OCI-LY3 (cell line): ENCODE measurements around the gene PIP4K2B.

Experiments
- H2AFZ ChIP-seq: fragments of 200-600, 300-600 bp; shearing (Covaris generic); 2 replicates; pipeline ENCODE4 v1.6.0; 2014; ENCODE audit warnings: antibody characterized with exemption, low read depth, low read length
- H3K27ac ChIP-seq: fragments of 200-600, 300-600 bp; sonication (generic); 2 replicates; pipeline ENCODE4 v1.5.1; 2014; ENCODE audit warnings: mild to moderate bottlenecking, low read length, moderate library complexity, mixed read lengths
- H3K27me3 ChIP-seq: fragments of 200-600, 300-600 bp; sonication (generic); 2 replicates; pipeline ENCODE4 v1.6.1; 2014; ENCODE audit warnings: low read depth, low read length, mixed read lengths
- H3K36me3 ChIP-seq: fragments of 200-600, 300-600 bp; sonication (generic); replicated peaks from 2 replicates; pipeline ENCODE3; 2014; ENCODE audit warnings: low read depth, low read length, mixed read lengths
- H3K4me1 ChIP-seq: fragments of 300-600, 200-600 bp; sonication (generic); 2 replicates; pipeline ENCODE4 v1.6.1; 2014; ENCODE audit warnings: low read length, mixed read lengths
- H3K4me2 ChIP-seq: fragments of 200-600, 300-600 bp; sonication (generic); 2 replicates; pipeline ENCODE4 v1.6.1; 2014; ENCODE audit warnings: low read length, mixed read lengths
- H3K4me3 ChIP-seq: fragments of 300-600, 200-600 bp; sonication (generic); 2 replicates; pipeline ENCODE4 v1.5.1; 2014; ENCODE audit warnings: antibody characterized with exemption, mild to moderate bottlenecking, low read length, moderate library complexity
- H3K79me2 ChIP-seq: fragments of 300-600, 200-600 bp; shearing (Covaris generic); 2 replicates; pipeline ENCODE4 v1.6.1; 2014; ENCODE audit warnings: mild to moderate bottlenecking, low read length, mixed read lengths
- H3K9ac ChIP-seq: fragments of 300-600, 200-600 bp; shearing (Covaris generic); 2 replicates; pipeline ENCODE4 v1.6.0; 2014; ENCODE audit warnings: mild to moderate bottlenecking, low read length, moderate library complexity
- H3K9me3 ChIP-seq: fragments of 200-600, 300-600 bp; shearing (Covaris generic); 2 replicates; pipeline ENCODE4 v1.6.1; 2014; ENCODE audit warnings: low read length, mixed read lengths; ENCODE audit not compliant: insufficient read depth
- H4K20me1 ChIP-seq: fragments of 200-600, 300-600 bp; sonication (generic); 2 replicates; pipeline ENCODE4 v1.6.1; 2016; ENCODE audit warnings: low read length, mixed read lengths; ENCODE audit not compliant: insufficient read depth
- CTCF ChIP-seq: fragments of 200-600, 300-600 bp; sonication (generic); IDR thresholded peaks from 2 replicates; pipeline ENCODE4 v1.5.1; 2014; ENCODE audit warnings: antibody characterized with exemption, low read length, low read depth
- EZH2phosphoT487 ChIP-seq: fragments of 200-600 bp; shearing (Covaris generic); IDR thresholded peaks from 2 replicates; pipeline ENCODE4 v1.6.1; 2018; ENCODE audit warnings: antibody characterized with exemption, mixed run types, low read depth

PIP4K2B gene

GRCh38 chr17:38733982-38734973, 65.1 kb downstream of the PIP4K2B start:
- Histone ChIP-seq H3K27me3 (no peaks in the 10 kb centered on the region), H4K20me1 (no peaks in the 10 kb centered on the region), H3K4me2 (no peak overlapping the region), H3K27ac (no peak overlapping the region), H3K4me3 (no peak overlapping the region), H2AFZ (no peak overlapping the region), H3K9me3 (no peaks in the 10 kb centered on the region), H3K79me2 (peaks cover 11% of the 10 kb centered on the region; the same call in 1 of the 2 replicates), H3K9ac (no peak overlapping the region), H3K36me3 (peaks cover 11% of the 10 kb centered on the region), H3K4me1 (peaks cover 16% of the 10 kb centered on the region)
- TF ChIP-seq CTCF = peak; percentile 49
- TF ChIP-seq EZH2phosphoT487 = no peak

GRCh38 chr17:38733282-38733981, 65.9 kb downstream of the PIP4K2B start:
- H3K9ac ChIP-seq = no peak overlapping the region
- peaks cover 11% of the 10 kb centered on the region; the same call in 1 of the 2 replicates for H3K79me2 ChIP-seq
- H2AFZ ChIP-seq = no peak overlapping the region
- no peak overlapping the region for H3K4me2 ChIP-seq
- peaks cover 6% of the 10 kb centered on the region for H3K36me3 ChIP-seq
- H3K4me1 ChIP-seq = peaks cover 18% of the 10 kb centered on the region
- H3K4me3 ChIP-seq = no peak overlapping the region
- H3K27me3 ChIP-seq = no peaks in the 10 kb centered on the region
- H3K9me3 ChIP-seq = no peaks in the 10 kb centered on the region
- H3K27ac ChIP-seq = no peak overlapping the region
- TF ChIP-seq EZH2phosphoT487 (no peak), CTCF (no peak)
- H4K20me1 ChIP-seq = no peaks in the 10 kb centered on the region

GRCh38 chr17:38732376-38733281, 66.7 kb downstream of the PIP4K2B start:
- no peaks in the 10 kb centered on the region for H3K27me3 ChIP-seq
- H3K4me3 ChIP-seq = no peak overlapping the region
- no peak overlapping the region for H2AFZ ChIP-seq
- no peaks in the 10 kb centered on the region for H3K9me3 ChIP-seq
- H3K4me1 ChIP-seq = peaks cover 24% of the 10 kb centered on the region
- no peaks in the 10 kb centered on the region for H4K20me1 ChIP-seq
- TF ChIP-seq CTCF (no peak), EZH2phosphoT487 (no peak)
- no peak overlapping the region for H3K9ac ChIP-seq
- peaks cover 11% of the 10 kb centered on the region; the same call in 1 of the 2 replicates for H3K79me2 ChIP-seq
- H3K27ac ChIP-seq = no peak overlapping the region
- H3K36me3 ChIP-seq = no peaks in the 10 kb centered on the region
- H3K4me2 ChIP-seq = no peak overlapping the region
